HG03103 (cell line): ENCODE results near the gene COX4I1.
A peak's percentile ranks its signal among the peaks of the same experiment; 100 is the strongest.
"Not testable (repeated sequence)": the region's sequence is repeated elsewhere in the genome, so short reads cannot be mapped to it uniquely, and the experiment has no call there.

Experiments used
- ATAC-seq: cut with Tn5 transposase; IDR thresholded peaks from one replicate; pipeline ENCODE4 v1.9.1; 2021; ENCODE audit warnings: low read depth; ENCODE audit not compliant: unreplicated experiment

Gene COX4I1

GRCh38 chr16:85821390-85822135 lies 22.1 kb downstream of the COX4I1 start:
- ATAC-seq, result no peak

- no peak for ATAC-seq
Measured at GRCh38 chr16:85822145-85822544, 22.6 kb downstream of the COX4I1 start.

GRCh38 chr16:85823328-85823920 lies 23.9 kb downstream of the COX4I1 start:
- ATAC-seq, result no peak

GRCh38 chr16:85824161-85825135 lies 25.0 kb downstream of the COX4I1 start:
- no peak for ATAC-seq

- no peak for ATAC-seq
Measured at GRCh38 chr16:85825326-85825725, 25.8 kb downstream of the COX4I1 start.

- ATAC-seq, result no peak
Measured at GRCh38 chr16:85826686-85827247, 27.3 kb downstream of the COX4I1 start.

- ATAC-seq, result no peak
Measured at GRCh38 chr16:85828166-85828565, 28.7 kb downstream of the COX4I1 start.

GRCh38 chr16:85829171-85829719 lies 29.8 kb downstream of the COX4I1 start:
- no peak for ATAC-seq

GRCh38 chr16:85829751-85830445 lies 30.4 kb downstream of the COX4I1 start:
- ATAC-seq, result no peak

GRCh38 chr16:85830821-85831220 lies 31.3 kb downstream of the COX4I1 start:
- no peak for ATAC-seq

GRCh38 chr16:85832570-85833218 lies 33.2 kb downstream of the COX4I1 start:
- ATAC-seq, result peak; percentile 54

GRCh38 chr16:85833219-85833920 lies 33.9 kb downstream of the COX4I1 start:
- ATAC-seq, result no peak

GRCh38 chr16:85834741-85835140 lies 35.2 kb downstream of the COX4I1 start:
- no peak for ATAC-seq

GRCh38 chr16:85835227-85835751 lies 35.8 kb downstream of the COX4I1 start:
- no peak for ATAC-seq

GRCh38 chr16:85835956-85836705 lies 36.6 kb downstream of the COX4I1 start:
- ATAC-seq, result no peak

GRCh38 chr16:85836706-85837582 lies 37.4 kb downstream of the COX4I1 start:
- ATAC-seq, result no peak

- ATAC-seq, result not testable (repeated sequence)
Measured at GRCh38 chr16:85837654-85838053, 38.2 kb downstream of the COX4I1 start.
